NCI-H510A (cell line): ENCODE data around the gene DRC7.
"Not testable (repeated sequence)": the region's sequence is repeated elsewhere in the genome, so short reads cannot be mapped to it uniquely, and the experiment has no call there.

Experiments
- DNase-seq: peaks from one replicate; lab custom pipeline; 2025; lab: John Stamatoyannopoulos, UW

DRC7 gene

GRCh38 chr16:57735755-57736418, 41.3 kb downstream of the DRC7 start, which contains the start of gene KATNB1:
Gene KATNB1, plus strand, starts transcription at chr16:57735770. Its CDS starts 1,474 bp downstream, at chr16:57737244.
- no peak for DNase-seq

GRCh38 chr16:57736419-57737351, 42.1 kb downstream of the DRC7 start:
- no peak for DNase-seq

DNA sequence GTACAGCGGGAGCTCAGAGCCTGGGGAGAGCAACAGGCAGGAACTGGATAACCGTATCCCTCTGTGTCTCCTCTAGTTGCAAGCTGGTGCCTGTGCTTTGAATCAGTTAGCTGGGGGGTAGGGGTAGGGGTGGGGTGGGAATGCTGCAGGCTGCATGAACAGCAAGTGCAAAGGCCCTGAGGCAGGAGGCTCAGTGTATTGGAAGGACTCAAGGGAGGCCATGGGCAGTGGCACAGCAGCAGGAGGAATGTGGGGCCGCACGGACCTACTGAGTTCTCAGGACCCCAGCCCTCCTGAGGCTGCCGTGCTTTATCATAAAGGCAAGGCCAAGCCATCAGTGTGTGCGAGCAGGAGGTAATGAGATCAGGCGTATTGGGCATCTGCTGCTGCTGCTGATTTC, 44.2 kb downstream of the DRC7 start:
- DNase-seq: no peak

DNA sequence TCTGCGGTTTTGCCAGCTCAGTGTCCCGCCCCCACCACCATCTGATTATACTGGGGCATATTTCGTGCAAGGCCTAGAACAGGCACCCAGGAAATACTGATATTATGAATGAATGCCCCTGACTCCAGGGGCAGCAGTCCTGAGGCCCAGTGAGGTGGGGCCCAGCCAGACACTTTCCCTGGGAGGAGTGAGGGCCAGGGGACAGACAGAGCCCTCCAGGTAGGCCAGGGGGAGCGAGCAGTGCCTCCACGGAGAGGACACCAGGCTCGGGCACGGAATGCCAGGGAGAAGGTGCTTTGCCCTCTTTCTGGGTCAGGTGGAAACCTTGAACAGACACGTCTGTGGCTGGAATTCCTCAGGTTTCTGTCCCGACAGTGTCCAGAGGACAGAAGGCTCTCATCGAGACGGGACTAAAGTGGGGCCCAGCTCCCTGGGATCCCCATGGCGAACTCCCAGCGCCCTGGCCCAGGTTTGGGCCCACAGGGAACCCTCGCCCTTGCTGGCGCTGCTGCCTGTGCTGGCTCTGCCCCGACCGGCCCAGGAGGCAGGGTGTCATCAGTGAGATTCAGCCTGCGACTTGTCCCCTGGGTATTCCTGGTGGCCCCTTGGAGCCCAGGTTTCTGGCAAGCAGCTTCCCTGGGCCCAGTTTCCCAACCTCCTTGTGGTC, 45.3 kb downstream of the DRC7 start:
- no peak for DNase-seq

GRCh38 chr16:57740423-57741071, 45.9 kb downstream of the DRC7 start:
- no peak for DNase-seq

DNA sequence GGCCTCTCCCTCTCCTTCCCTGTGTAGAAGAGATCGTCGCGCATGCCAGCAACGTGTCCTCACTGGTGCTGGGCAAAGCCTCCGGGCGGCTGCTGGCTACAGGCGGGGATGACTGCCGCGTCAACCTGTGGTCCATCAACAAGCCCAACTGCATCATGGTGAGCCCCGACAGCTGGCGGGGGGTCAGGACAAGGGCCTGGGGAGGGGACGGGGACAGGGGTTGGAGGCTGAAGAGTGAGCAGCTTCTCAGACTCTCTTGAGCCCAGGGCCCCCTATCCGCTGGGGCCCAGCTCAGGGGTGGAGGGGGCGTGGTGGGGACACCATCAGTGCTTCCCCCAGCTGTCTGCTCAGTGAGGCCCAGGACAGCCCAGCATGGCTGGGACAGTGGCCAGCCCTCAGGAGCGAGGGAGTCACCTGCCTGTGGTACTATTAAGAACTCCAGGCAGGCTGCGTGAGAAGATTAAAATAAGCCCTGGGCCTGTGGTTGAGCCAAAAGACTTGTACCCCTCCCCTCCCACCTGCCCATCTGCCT, 47.1 kb downstream of the DRC7 start:
- no peak for DNase-seq

DNA sequence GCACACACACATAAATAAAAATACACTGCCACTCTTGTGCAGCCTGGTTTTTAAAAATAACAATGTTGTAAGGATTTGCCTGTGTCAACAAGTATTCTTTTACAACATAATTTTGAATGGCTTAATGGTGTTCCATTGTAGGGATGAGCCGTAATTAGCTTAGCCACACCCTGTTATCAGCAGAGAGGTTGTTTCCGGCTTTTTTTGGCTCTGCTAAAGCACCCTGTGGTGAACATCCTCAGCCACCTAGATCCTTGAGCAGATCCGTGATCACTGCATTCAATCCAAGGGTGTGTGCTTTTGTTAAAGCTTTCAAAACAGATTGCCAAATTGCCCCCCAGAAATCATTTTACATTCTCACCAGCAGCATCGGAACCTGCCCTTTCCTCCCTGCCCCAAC, 47.9 kb downstream of the DRC7 start:
- DNase-seq: no peak

DNA sequence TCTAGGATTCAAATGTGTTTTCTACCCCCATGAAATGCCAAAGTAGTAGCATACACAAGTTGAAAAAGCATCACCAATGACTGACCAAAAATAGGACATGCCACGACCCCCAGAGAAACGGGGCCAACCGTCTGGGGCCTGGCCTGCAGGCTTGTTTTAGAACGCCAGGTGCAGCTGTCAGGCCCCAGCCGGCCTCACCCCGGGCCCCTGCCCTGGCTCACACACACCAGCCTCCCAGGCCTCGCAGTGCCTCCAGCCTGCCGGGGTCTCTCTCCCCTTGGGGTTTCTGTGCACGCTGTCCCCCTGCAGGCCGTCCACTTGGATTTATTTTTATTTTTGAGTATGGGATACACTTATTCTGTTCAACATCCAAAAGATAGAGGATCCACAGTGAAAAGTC, 48.9 kb downstream of the DRC7 start:
- no peak for DNase-seq

DNA sequence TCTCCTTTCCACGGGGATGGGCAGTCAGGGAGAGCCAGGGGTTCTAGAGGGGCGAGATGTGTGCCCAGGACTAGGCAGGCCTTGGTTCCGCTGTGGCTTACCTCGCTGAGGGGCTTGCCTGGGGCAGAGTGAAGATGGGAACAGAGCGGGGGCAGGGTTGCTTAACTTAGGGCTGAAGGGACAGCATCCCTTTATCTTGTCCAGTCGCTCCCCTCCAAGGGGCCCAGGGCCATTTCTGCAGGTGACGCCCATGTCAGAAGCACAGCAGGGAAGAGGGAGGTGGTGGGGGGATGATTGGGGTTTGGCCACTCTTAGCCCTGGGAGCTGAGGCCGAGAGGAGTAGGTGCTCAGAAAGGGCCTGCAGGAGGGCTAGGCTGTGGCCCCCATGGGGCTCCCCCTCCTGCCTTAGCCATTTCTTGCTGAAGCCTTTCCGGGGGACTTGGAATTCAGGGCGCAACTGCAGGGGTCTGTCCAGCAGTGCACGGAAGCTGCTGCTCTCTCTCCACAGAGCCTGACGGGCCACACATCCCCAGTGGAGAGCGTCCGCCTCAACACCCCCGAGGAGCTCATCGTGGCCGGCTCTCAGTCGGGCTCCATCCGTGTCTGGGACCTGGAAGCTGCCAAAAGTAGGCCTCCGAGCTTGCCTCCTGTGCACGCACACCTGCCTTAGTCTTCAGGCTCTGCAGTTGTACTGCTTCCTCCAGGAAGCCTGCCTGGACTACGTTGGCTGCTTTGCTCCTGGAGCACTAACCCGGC, 49.5 kb downstream of the DRC7 start:
- DNase-seq: no peak

DNA sequence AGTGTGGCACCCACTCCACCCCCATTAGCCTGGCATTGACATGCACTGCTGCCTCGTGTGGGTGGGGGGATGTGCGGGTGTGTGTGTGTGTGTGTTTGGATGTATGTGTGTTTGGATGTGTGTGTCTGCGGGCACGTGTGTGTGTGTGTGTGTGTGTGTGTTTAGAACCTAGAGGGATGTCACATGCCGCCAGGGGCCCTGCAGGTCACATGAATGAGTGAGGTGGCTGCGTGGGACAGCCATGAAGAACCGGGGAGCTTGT, 50.0 kb downstream of the DRC7 start:
- no peak for DNase-seq

GRCh38 chr16:57745768-57746167, 51.2 kb downstream of the DRC7 start:
- no peak for DNase-seq

GRCh38 chr16:57746316-57746715, 51.7 kb downstream of the DRC7 start:
- not testable (repeated sequence) for DNase-seq

DNA sequence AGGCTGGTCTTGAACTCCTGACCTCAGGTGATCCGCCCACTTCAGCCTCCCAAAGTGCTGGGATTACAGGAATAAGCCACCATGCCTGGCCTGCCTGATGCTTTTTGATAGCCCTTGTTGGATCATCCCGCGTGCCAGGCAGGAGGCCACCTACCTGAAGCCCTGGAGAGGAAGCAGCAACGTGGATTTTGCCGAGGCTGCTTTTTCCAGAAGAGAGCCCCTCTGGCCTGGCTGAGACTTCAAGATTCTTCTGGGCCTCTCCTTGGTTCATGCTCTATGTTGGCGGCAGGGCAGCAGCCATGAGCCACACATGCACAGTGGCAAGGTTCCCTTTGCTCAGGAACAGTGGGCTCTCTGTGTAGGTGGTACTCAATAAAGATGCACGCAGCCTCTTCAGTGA, 52.5 kb downstream of the DRC7 start:
- no peak for DNase-seq

DNA sequence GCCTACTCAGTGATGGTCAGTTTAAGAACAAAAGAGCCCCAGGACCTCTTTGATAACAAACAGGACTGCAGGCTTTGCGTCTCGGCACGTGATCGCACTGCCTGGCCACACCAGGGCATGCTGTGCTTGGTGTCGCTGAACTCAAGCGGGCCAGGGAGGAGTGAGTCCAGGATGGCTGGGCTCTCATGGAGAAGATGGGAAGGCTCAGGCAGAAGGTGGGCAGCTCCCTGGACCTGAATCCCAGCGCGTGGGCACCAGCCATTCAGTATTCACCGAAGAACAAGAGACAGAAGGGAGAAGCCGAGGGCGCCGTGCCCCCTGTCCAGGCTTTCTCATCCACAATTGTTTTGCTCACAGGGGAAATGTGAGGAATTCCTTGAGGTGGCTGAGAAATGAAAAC, 52.9 kb downstream of the DRC7 start:
- DNase-seq: no peak

DNA sequence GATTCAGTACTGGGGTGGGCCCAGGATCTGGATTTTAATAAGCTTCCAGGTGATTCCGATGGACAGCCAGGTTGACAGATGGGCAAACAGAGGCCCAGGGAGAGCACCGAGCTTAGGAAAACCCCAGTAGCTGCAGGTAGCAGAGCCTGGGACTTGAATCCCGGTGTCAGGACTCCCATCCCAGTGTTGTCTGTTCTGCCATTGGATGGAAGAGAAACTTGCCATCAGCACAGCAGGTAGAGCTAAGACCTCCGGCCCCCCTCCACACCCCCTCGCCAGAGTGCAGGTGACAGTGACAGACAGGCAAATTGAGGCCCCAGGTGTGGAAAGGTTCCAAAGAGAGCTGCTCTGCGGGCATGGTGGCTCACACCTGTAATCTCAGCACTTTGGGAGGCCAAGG, 53.4 kb downstream of the DRC7 start:
- no peak for DNase-seq

DNA sequence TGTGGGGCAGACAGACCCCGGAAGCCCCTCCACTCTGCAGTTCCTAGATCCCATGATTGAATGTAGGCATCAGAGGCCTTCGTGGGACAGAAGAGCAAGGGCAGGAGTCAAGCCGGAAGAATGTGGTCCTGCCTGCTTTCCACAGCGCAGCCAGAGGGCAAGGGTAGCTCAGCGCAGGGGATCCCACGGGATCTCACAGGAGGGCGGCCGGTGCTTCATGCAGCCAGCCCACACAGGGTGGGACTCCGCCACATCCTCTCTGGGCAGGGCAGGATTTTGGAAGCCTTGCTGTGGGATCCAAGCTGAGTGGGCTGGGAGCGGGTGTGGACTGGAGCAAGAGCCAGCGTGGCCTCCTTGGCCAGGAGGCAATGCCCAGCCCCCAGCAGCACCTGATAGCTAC, 54.0 kb downstream of the DRC7 start:
- DNase-seq: no peak

DNA sequence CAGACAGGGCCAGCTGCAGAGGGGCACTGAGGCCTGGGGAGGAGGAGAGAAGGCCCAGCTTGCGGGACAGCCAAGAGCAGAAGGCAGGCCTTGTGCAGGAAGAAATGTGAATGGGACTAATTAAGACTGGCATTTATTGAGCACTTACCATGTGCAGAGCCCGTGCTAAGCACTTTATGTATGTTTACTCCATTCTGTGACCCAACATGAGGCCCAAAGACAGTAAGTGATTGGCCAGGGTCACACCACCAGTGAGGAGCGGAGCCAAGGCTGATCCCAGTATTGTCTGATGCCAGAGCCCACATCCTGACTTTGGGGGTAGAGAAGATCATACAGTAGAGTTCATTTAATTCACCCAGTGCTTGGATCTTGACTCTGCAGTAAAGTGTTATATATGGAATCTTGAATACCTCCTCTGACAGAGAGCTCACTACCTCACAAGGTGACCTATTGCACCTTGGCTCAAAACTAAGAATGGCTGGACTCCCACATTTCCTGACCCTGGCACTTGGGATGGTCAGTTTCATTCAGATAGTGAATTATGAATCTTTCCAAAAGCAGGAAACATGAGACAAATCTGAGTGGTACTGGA, 54.6 kb downstream of the DRC7 start:
- no peak for DNase-seq

DNA sequence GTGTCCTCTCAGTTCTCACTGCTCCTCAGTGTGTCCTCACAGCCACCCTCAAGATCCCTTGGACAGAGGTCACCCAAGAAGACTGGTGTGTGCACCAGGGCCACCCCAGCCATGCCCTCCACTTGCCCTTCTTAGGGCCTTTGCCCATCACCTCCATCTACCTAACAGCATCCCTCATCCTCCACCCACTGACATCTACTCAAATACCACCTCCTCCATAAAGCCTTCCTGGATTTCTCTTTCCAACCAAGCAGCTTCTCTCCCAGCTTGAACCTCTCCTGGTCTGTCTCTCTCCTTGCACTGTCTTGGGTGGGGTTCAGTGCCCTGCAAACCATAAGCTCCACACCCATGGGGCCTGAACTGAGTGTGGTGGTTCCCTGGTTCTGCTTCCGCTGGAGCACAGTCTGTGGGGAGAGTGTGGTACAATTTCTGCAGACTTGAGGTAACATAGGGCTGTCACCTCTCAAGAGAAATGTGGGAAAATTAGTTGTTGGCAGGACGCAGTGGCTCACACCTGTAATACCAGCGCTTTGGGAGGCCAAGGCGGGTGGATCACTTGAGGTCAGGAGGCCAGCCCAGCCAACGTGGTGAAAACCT, 55.3 kb downstream of the DRC7 start:
- no peak for DNase-seq

DNA sequence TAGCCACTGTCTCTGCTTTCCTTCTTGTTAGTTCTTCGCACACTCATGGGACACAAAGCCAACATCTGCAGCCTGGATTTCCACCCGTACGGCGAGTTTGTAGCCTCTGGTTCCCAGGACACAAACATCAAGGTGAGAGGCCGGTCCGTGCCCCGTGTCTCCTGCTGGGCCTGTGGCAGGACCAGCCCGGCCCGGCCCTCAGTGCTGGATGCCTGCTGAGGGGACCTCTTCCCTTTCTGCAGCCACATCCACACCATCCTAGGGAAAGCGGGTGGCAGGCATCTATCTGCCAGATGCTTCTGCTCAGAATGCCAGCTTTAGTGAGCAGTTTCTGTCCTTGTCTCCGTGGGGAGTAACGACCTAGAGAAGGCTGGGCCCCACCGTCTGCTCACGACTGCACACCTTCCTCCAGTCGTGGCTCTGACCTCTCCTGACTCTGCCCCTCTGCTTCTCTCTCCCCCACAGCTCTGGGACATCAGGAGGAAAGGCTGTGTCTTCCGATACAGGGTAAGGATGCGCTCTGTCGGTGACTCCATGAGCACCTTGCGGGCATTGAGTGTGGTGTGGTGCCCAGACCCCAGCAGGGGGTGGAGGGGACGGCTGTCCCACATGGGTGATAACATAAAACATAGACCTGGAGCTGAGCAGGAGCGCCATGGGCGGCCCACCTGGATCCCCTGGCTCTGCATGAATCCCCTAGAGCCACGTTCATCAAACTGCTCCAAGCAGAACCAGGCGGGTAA, 56.4 kb downstream of the DRC7 start:
- no peak for DNase-seq
